GM12878 (cell line): ENCODE measurements around the gene TRPC4.

Source experiments
- ASH2L ChIP-seq: fragments of 300-600, 200-600 bp; sonication (generic); IDR thresholded peaks from 2 replicates; pipeline ENCODE4 v1.6.1; 2017; ENCODE audit warnings: low read depth, mild to moderate bottlenecking, borderline replicate concordance
- CTCF ChIP-seq, 3 experiments: IDR thresholded peaks in 2 of 3; conservative IDR thresholded peaks in 1 of 3; 2 replicates each; pipeline ENCODE4 v1.5.1; 2011; ENCODE audit warnings: low read depth in 3 of 3, low read length in 3 of 3, mild to moderate bottlenecking in 3 of 3, control low read depth in 2 of 3, moderate library complexity in 2 of 3, inconsistent platforms in 1 of 3, mixed read lengths in 1 of 3; ENCODE audit not compliant: control insufficient read depth in 2 of 3, insufficient read depth in 1 of 3; ENCODE audit errors: extremely low read depth in 1 of 3
- EGR1 ChIP-seq, 2 experiments: IDR thresholded peaks; 1 replicate in 1 of 2; 2 replicates in 1 of 2; pipeline ENCODE4 v1.6.1; 2011 to 2012; ENCODE audit warnings: low read depth in 2 of 2, low read length in 2 of 2, borderline replicate concordance in 1 of 2, mild to moderate bottlenecking in 1 of 2, moderate library complexity in 1 of 2
- EP300 ChIP-seq, 2 experiments: fragments of 150-350 bp in 1 of 2; IDR thresholded peaks; 2 replicates each; pipeline ENCODE4 v1.6.1; 2011 to 2012; ENCODE audit warnings: low read depth in 2 of 2, low read length in 2 of 2, borderline replicate concordance in 1 of 2, improper control_type of control experiment in 1 of 2, inconsistent platforms in 1 of 2; ENCODE audit not compliant: control insufficient read depth in 1 of 2
- MXI1 ChIP-seq: fragments of 150-350 bp; IDR thresholded peaks from 2 replicates; pipeline ENCODE4 v1.6.1; 2011; ENCODE audit warnings: low read depth, mild to moderate bottlenecking, inconsistent platforms, low read length, improper control_type of control experiment
- PKNOX1 ChIP-seq: fragments of 450-650 bp; IDR thresholded peaks from 2 replicates; pipeline ENCODE4 v1.6.1; 2016; ENCODE audit warnings: mild to moderate bottlenecking
- POLR2A ChIP-seq: IDR thresholded peaks from 2 replicates; pipeline ENCODE4 v1.6.1; 2011; ENCODE audit warnings: low read depth, mild to moderate bottlenecking, low read length
- POLR2AphosphoS5 ChIP-seq: IDR thresholded peaks from 2 replicates; pipeline ENCODE4 v1.6.1; 2011; ENCODE audit warnings: mild to moderate bottlenecking, low read length, inconsistent platforms
- RAD51 ChIP-seq: fragments of 450-650 bp; IDR thresholded peaks from 2 replicates; pipeline ENCODE4 v1.6.1; 2016; ENCODE audit warnings: moderate library complexity, mild to moderate bottlenecking, inconsistent platforms

GRCh38 chr13:37657956-37658355 is 211.6 kb downstream of the TRPC4 start:
- no peak for TF ChIP-seq EGR1 (IDR thresholded peaks at IDR 0.05; ENCODE audit: borderline replicate concordance in 1 of 2, low read depth in 2 of 2, low read length in 2 of 2)
- TF ChIP-seq CTCF (IDR thresholded peaks at IDR 0.05 in 2 of 3, conservative IDR thresholded peaks at IDR 0.05 in 1 of 3; ENCODE audit: control insufficient read depth in 2 of 3, extremely low read depth in 1 of 3, insufficient read depth in 1 of 3, low read depth in 3 of 3, low read length in 3 of 3): no peak
- TF ChIP-seq POLR2A: no peak
- no peak for TF ChIP-seq RAD51
- TF ChIP-seq MXI1: no peak
- TF ChIP-seq POLR2AphosphoS5: no peak
- TF ChIP-seq PKNOX1: no peak
- TF ChIP-seq ASH2L: no peak
- TF ChIP-seq EP300 (IDR thresholded peaks at IDR 0.05; ENCODE audit: borderline replicate concordance in 1 of 2, control insufficient read depth in 1 of 2, low read depth in 2 of 2, low read length in 2 of 2): no peak
